Measurements from ENCODE around the gene CUL3. TPM values are rescaled to one million over a fixed set of nuclear protein-coding genes. Genes with fewer than 3 reads are reported as not detected.
"Not testable (repeated sequence)": the region's sequence is repeated elsewhere in the genome, so short reads cannot be mapped to it uniquely, and the experiment has no call there.

CUL3 gene
- total RNA-seq, result 73.7 TPM

- peak; percentile 99 for DNase-seq (ENCODE audit: low spot score)
These were observed at the start of gene CUL3 for GRCh38 chr2:224585211-224586088. CUL3 (minus strand) TSS chr2:224585363; CDS start chr2:224585009, 354 bp downstream.

DNA sequence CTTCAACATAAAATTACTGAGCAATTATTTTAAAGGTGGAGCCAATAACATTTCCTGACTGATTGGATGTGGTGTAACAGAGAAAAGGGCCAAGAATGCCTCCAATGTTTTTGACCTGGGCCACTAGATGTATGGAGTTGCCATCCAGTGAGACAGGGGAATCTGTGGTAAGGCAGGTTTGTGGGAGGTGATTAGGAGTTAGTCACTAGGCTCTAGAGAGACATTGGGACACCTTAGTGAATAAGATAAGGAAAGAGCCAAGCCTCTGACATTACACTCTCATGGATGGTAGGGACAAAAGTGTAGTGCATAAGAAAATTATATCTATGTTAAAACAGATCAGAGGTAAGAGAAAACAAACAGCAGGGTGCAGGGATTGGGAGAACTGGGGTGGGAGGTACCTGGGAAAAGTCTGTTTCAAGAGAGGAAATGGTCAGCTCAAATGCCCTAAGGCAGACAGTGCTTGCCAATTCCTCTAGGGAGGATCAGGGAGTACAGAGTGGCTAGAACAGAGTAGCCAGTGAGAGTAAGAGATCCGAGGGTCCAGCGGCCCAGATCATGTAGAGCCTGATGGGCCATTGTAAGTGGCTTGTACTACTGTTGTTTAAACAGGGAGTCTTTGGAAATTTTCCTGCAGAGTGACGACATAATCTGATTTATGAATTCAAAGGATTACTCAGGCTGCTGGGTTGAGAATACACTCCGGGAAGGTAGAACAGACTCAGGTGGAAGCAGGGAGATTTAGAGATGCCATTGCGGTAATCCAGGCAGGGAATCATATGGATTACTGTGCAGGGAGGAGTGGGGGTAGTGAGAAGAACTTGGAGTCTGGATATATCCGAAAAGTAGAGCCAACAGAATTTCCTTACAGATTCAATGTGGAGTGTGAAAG, 45.7 kb upstream of the CUL3 start:
- no peak for DNase-seq (ENCODE audit: low spot score)

GRCh38 chr2:224628416-224628815, 43.3 kb upstream of the CUL3 start:
- no peak for DNase-seq (ENCODE audit: low spot score)

GRCh38 chr2:224626735-224627134, 41.6 kb upstream of the CUL3 start:
- no peak for DNase-seq (ENCODE audit: low spot score)

DNA sequence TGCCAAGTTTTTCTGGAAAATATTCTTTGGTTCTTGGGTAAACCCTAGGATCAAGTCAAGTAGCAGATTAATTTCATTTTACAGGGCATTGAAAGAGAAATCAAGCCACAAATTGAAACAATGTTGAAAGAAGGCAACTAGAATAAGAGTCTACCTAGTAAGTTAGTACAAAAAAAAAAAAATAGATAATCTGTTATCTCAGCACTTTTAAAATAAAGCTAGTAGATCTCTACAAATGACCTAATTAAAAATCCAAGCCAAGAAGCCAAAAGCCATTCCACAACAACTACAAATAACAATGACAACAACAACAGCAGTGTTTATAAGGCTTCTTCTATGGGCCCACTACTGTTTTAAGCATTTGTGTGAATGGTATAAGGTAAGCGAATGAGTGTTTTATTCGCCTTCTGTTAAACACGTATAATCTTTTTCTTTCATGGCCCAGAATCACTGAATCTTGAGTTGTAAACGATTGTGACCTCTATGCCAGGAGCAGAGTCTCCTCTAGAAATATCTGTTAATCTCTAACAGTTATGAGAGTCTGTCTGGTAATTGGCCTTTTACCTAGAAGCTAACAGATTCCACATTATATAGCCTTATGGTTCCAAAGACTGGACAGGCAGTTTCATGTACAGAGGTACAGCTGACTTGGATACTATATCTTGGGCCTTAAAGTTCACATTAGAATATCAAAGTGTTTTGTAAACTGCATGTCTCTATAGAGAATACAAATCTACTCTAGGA, 28.6 kb upstream of the CUL3 start:
- no peak for DNase-seq (ENCODE audit: low spot score)

DNA sequence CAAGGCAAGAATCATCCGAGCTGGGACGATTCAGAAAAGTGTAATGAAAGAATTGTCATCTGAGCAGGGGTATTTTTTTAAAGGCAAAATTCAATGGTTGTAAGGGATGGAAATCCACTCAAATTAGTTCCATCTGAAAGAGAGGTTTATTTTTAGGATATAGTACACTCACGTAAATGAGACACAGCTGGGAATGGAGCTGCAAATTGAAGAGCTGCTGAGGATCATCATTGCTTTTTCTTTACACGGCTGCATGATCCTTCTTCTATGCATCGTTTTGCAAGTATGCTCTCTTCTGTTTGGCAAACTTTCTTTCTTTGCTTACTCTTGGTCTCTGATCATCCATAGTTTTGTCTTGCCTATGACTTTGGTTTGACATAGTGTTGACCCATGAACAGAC, 27.4 kb upstream of the CUL3 start:
- DNase-seq (ENCODE audit: low spot score), result no peak

DNA sequence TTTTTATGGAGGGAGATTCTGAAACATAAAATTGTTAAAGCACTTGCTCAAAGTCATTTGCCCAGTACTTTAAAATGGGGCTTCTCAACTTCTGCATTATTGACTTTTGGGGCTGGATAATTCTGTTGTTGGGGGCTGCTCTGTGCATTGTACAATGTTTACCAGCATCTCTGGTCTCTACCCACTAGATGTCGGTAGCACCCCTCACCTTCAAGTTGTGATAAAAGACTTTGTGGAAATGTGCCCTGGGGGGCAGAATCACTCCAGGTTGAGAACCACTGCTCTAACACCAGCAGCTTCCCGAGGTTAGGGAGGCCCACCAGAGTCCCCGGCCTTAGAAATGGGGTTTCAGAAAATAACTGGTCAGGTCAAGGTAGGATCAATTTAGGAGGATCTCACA, 26.8 kb upstream of the CUL3 start:
- DNase-seq (ENCODE audit: low spot score), result no peak

DNA sequence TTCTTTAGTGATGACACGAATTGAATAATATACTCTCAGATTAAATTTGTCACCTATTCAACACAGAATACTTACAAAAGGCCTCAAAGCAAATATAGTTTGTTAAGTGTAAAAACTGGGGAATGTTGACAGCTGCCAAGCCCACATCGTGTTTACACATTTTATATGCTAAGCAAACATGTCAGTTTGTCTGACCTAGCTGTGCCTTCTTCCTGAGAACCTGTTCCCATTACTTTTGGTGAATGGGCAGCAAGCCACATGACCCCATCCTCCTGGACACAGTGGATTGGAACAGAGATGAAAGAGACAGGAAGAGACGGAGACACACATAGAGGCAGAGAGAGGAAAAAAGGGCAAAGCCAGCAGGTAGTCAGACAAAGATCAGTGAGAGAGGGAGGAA, 22.9 kb upstream of the CUL3 start:
- no peak for DNase-seq (ENCODE audit: low spot score)

GRCh38 chr2:224603746-224604500, 18.8 kb upstream of the CUL3 start:
- not testable (repeated sequence) for DNase-seq (ENCODE audit: low spot score)

DNA sequence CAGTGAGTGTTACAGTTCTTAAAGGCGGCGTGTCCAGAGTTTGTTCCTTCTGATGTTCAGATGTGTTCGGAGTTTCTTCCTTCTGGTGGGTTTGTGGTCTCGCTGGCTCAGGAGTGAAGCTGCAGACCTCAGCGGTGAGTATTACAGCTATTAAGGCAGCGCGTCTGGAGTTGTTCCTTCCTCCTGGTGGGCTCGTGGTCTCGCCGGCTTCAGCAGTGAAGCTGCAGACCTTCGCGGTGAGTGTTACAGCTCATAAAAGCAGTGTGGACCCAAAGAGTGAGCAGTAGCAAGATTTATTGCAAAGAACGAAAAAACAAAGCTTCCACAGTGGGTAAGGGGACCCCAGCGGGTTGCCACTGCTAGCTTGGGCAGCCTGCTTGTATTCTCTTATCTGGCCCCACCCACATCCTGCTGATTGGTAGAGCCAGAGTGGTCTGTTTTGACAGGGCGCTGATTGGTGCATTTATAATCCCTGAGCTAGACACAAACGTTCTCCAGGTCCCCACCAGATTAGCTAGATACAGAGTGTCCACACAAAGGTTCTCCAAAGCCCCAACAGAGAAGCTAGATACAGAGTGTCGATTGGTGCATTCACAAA, 17.7 kb upstream of the CUL3 start:
- DNase-seq (ENCODE audit: low spot score), result not testable (repeated sequence)

- DNase-seq (ENCODE audit: low spot score), result no peak
These were observed 16.8 kb upstream of the CUL3 start for GRCh38 chr2:224601923-224602322.

DNA sequence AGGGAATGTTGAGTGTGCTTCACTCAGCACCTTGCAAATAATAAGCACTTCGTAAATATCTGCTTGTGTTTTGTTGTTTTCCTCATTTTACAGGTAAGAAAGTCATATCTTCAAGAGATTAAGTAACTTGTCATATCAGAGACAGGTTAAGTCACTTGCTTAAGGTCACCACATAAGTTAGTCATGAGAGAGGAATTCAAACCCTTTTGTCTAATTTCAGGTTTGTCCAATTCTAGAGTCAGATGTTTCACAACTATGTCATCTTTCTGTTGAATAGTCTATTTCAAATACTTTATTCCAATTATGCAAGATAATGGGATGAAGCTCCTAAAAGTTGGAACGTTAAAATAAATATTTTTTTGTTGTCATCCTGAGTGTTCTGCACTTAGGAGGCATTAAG, 13.5 kb upstream of the CUL3 start:
- DNase-seq (ENCODE audit: low spot score), result no peak

DNA sequence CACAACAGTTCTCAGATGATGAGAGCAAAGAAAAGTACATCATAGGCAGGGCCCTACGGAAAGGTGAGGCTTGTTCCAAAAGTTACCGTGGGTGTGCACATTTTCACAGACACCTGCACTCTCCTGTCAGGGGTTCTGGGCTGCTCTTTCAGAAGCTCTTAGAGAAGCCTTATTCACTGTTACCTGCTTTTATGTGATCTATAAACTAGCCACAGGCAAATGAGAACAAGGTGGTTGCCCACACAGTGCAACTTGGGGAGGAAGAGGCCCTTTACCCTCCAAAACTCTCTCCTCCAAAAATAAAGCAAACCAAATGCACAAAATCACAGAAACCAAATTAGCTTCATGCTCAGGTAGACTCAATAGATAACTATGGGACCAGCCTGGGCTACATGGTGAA, 11.1 kb upstream of the CUL3 start:
- DNase-seq (ENCODE audit: low spot score), result no peak

DNA sequence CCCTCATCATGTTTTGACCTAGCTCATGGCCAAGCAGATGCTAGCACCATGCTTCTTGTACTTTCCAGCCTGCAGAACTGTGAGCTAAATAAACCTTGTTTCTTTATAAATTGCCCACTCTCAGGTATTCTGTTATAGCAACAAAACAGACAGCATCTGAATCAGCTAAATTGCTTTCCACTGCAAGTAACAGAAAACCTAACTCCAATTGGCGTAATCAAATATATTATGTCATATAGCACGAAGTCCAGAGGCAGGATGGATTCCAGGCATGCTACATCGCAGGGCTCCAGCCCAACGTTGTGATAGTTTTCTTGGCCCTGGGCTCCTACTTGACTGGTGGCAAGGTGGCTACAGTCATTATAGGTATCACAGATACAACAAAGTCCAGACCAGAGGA, 10.4 kb upstream of the CUL3 start:
- DNase-seq (ENCODE audit: low spot score), result no peak

DNA sequence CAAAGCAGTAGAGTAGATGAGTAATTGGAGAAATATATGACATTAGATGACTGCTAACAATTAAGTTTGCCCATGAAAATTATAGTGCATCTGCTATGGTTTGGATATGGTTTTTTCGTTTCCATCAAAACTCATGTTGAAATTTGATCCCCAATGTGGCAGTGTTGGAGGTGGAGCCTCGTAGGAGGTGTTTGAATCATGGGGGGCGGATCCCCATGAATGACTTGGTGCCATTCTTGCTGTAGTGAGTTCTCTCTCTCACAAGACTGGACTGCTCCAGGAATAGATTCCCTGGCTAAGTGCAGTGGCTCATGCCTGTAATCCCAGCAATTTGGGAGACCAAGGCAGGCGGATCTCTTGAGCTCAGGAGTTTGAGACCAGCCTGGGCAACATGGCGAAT, 9.7 kb upstream of the CUL3 start:
- no peak for DNase-seq (ENCODE audit: low spot score)

GRCh38 chr2:224591220-224591619, 6.1 kb upstream of the CUL3 start:
- DNase-seq (ENCODE audit: low spot score), result no peak

GRCh38 chr2:224586127-224586695, 1.0 kb upstream of the CUL3 start:
- no peak for DNase-seq (ENCODE audit: low spot score)

DNA sequence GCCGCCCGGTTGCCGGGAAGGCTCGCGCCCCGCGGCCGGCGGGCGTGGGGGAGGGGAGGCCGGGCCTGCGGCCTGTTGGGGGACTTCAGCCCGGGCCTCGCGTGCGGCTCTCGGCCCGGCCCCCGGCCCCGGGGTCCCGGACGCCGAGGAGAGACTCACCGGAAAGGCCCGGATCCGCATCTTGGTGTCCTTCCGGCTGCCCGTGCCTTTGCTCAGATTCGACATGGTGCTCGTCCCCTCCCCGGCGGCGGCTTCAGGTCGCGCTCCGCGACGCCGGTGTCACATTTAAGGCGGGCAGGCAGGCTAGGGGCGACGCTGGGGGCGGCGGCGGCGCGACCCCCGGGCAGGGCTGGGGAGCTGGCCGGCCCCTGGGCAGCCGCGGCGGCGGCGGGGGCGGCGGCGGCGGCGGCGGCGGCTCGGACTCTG, 365 bp downstream of the CUL3 start:
- peak; percentile 32 for DNase-seq (ENCODE audit: low spot score)

DNA sequence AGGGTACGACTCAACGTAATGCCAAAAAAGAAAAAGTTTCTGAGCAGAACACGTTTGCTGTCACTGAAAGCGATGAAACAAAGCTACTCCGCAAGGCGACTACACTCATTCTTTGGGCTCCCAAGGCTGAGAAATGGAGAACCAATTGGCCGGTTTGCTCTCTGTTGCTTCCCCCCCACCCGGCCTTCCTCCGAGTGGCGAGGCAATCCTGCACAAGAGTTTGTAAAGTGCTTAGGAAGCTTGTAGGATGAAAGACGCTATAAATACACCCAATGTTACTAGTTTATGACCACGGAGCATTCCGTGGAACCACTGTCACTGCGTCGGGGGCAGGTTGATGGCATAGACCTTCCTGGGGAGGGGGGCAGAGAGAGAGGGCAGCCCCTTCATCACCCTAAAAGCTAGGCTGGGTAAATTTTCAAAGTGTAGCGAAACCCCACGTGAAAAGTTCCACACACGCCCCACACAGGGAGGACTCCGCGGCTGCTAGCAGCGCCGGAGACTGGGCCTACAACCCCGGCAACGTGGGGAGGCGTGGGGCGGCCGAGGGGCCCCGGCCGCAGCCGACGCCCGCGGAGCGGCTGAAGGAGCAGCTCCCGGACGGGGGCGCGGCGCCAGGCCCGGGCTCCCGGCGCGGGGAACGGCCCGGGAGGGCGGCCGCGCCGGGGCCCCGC, 915 bp downstream of the CUL3 start:
- DNase-seq (ENCODE audit: low spot score), result peak; percentile 35

DNA sequence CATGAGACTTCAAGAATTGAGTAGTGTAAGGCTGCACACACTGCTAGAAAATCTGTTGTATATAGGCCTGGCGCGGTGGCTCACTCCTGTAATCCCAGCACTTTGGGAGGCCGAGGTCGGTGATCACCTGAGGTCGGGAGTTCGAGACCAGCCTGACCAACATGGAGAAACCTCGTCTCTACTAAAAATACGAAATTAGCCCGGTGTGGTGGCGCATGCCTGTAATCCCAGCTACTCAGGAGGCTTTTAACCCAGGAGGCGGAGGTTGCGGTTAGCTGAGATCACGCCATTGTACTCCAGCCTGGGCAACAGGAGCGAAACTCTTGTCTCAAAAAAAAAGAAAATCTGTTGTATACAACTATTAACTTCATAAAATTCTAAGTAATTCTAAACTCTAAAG, 2.1 kb downstream of the CUL3 start:
- not testable (repeated sequence) for DNase-seq (ENCODE audit: low spot score)

Measured in mucosa of gallbladder (tissue), 1 donor.